Measurements from ENCODE around the gene SETD4.

SETD4 gene

GRCh38 chr21:36044056-36044455 is 16.3 kb downstream of the SETD4 start:
- peak; percentile 12 for DNase-seq

- DNase-seq, result no peak
These were observed 18.4 kb downstream of the SETD4 start for GRCh38 chr21:36041910-36042309.

- DNase-seq, result no peak
These were observed 19.9 kb downstream of the SETD4 start for GRCh38 chr21:36040389-36040788.

- no peak for DNase-seq
These were observed 20.5 kb downstream of the SETD4 start for GRCh38 chr21:36039861-36040260.

- no peak for DNase-seq
These were observed 21.4 kb downstream of the SETD4 start for GRCh38 chr21:36038701-36039497.

- no peak for DNase-seq
These were observed 24.9 kb downstream of the SETD4 start for GRCh38 chr21:36035381-36035791.

GRCh38 chr21:36034211-36034913 is 26.0 kb downstream of the SETD4 start:
- DNase-seq, result no peak

- no peak for DNase-seq
These were observed 27.5 kb downstream of the SETD4 start for GRCh38 chr21:36032647-36033406.

- no peak for DNase-seq
These were observed 29.6 kb downstream of the SETD4 start for GRCh38 chr21:36030581-36031189.

GRCh38 chr21:36029309-36029708 is 31.0 kb downstream of the SETD4 start:
- DNase-seq, result no peak

- DNase-seq, result peak; percentile 82
These were observed 31.9 kb downstream of the SETD4 start for GRCh38 chr21:36028127-36029069.

- no peak for DNase-seq
These were observed 33.0 kb downstream of the SETD4 start for GRCh38 chr21:36027347-36027746.

- no peak for DNase-seq
These were observed 35.5 kb downstream of the SETD4 start for GRCh38 chr21:36024782-36025181.

- no peak for DNase-seq
These were observed 37.2 kb downstream of the SETD4 start for GRCh38 chr21:36023092-36023480.

- DNase-seq, result no peak
These were observed 37.8 kb downstream of the SETD4 start for GRCh38 chr21:36022427-36023091.

GRCh38 chr21:36021251-36021837 is 39.0 kb downstream of the SETD4 start:
- DNase-seq, result no peak

GRCh38 chr21:36015045-36015444 is 45.3 kb downstream of the SETD4 start:
- no peak for DNase-seq

- no peak for DNase-seq
These were observed 49.5 kb downstream of the SETD4 start for GRCh38 chr21:36010801-36011200.

GRCh38 chr21:36008505-36008904 is 51.8 kb downstream of the SETD4 start:
- no peak for DNase-seq

GRCh38 chr21:36005879-36006400 is 54.4 kb downstream of the SETD4 start:
- no peak for DNase-seq

GRCh38 chr21:36005018-36005417 is 55.3 kb downstream of the SETD4 start:
- no peak for DNase-seq

All from activated CD8-positive, alpha-beta memory T cell treated with anti-CD3 and anti-CD28 coated beads, Interleukin-2, amount 50 U/mL, for 48 hours (primary cell).